GM06990 (cell line): ENCODE measurements around the gene CST1.
"Not testable (repeated sequence)": the region's sequence is repeated elsewhere in the genome, so short reads cannot be mapped to it uniquely, and the experiment has no call there.

Experiments used
- DNase-seq: peaks from one replicate; pipeline ENCODE4 v3.0.0-alpha.2; 2011; ENCODE audit not compliant: insufficient read length; ENCODE audit errors: extremely low read depth
- H3K27me3 ChIP-seq: replicated peaks from 2 replicates; pipeline ENCODE4 v1.6.0; 2011; ENCODE audit warnings: low read length; ENCODE audit not compliant: control insufficient read depth, insufficient read depth
- H3K36me3 ChIP-seq: 2 replicates; pipeline ENCODE4 v1.5.1; 2011; ENCODE audit warnings: low read length; ENCODE audit not compliant: control insufficient read depth, insufficient read depth
- H3K4me3 ChIP-seq: replicated peaks from 2 replicates; pipeline ENCODE4 v1.5.1; 2011; ENCODE audit warnings: low read depth, mild to moderate bottlenecking, control low read depth, low read length
- TF ChIP-seq, protein P1 (sequence below): IDR thresholded peaks from 2 replicates; pipeline ENCODE4 v1.5.1; 2011; ENCODE audit warnings: low read length, control low read depth, mild to moderate bottlenecking, inconsistent platforms; ENCODE audit not compliant: insufficient read depth, poor library complexity, severe bottlenecking

The CST1 gene

GRCh38 chr20:23763345-23763744 lies 12.6 kb upstream of the CST1 start:
- DNase-seq = no peak
- no peaks in the 10 kb centered on the region for H3K36me3 ChIP-seq
- H3K27me3 ChIP-seq = no peaks in the 10 kb centered on the region; the same call in 1 of the 2 replicates
- no peak overlapping the region for H3K4me3 ChIP-seq
- TF ChIP-seq, protein P1, sequence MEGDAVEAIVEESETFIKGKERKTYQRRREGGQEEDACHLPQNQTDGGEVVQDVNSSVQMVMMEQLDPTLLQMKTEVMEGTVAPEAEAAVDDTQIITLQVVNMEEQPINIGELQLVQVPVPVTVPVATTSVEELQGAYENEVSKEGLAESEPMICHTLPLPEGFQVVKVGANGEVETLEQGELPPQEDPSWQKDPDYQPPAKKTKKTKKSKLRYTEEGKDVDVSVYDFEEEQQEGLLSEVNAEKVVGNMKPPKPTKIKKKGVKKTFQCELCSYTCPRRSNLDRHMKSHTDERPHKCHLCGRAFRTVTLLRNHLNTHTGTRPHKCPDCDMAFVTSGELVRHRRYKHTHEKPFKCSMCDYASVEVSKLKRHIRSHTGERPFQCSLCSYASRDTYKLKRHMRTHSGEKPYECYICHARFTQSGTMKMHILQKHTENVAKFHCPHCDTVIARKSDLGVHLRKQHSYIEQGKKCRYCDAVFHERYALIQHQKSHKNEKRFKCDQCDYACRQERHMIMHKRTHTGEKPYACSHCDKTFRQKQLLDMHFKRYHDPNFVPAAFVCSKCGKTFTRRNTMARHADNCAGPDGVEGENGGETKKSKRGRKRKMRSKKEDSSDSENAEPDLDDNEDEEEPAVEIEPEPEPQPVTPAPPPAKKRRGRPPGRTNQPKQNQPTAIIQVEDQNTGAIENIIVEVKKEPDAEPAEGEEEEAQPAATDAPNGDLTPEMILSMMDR = no peak

- H3K4me3 ChIP-seq = no peak overlapping the region
- TF ChIP-seq, protein P1 = no peak
- no peaks in the 10 kb centered on the region; the same call in 1 of the 2 replicates for H3K27me3 ChIP-seq
- no peaks in the 10 kb centered on the region for H3K36me3 ChIP-seq
- DNase-seq = no peak
Observed at GRCh38 chr20:23759306-23759940, 8.7 kb upstream of the CST1 start.

DNA sequence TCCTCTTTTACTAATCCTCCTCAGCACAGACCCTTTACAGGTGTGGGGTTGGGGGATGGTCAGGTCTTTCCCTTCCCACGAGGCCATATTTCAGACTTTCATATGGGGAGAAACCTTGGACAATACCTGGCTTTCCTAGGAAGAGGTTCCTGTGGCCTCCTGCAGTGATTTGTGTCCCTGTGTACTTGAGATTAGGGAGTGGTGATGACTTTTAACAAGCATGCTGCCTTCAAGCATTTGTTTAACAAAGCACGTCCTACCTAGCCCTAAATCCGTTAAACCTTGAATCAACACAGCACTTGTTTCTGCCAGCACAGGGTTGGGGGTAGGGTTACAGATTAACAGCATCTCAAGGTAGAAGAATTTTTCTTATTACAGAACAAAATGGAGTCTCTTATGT lies 6.1 kb upstream of the CST1 start:
- H3K4me3 ChIP-seq, DNase-seq, H3K27me3 ChIP-seq: not testable (repeated sequence)

DNA sequence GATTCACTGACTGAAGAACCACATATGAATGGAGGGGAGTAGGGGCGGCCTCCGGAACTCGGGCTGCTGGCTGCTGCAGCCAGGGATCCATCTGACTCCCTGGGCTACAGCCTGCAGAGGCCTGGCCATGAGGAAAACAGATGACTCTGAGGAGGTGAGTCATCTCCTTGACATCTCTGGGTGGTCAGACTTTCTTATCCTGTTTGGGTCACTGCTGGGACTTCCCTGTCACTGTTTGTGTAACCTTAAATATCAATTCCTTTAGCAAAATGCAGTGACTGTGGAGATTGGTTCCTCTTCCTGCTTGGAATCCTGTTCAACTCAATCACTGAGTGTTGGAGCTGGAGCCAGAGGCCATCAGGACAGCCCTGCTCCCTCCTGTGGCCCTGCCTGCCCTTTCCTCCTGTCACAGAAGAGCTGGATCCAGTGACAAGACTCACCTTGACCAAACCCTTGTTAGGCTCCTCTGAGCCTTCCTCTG lies 4.4 kb upstream of the CST1 start:
- H3K36me3 ChIP-seq, H3K27me3 ChIP-seq, DNase-seq, H3K4me3 ChIP-seq: not testable (repeated sequence)

More for the DNA sequence above, 6.1 kb upstream of the CST1 start:
- H3K36me3 ChIP-seq = not testable (repeated sequence)

DNA sequence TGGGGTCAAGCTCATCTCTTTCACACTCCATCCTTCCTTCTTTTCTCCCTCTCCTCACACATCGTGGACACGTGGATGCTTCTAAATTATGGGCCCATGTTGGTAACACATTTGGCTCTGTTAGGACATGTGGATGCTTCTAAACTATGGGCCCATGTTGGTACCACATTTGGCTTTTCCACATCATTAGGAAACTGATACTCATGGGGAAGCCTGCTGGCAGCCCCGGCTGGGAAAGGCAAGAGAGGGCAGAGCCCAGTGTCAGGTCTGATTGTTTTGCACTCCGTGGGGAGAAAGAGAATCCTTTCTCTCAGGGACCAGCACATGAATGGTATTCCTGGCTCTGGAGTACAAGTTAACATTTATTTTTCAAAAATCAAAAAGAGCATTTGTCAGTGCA lies 4.0 kb upstream of the CST1 start:
- H3K36me3 ChIP-seq = no peaks in the 10 kb centered on the region
- no peaks in the 10 kb centered on the region; the same call in 1 of the 2 replicates for H3K27me3 ChIP-seq
- TF ChIP-seq, protein P1 = no peak
- no peak for DNase-seq
- H3K4me3 ChIP-seq = no peak overlapping the region

- no peaks in the 10 kb centered on the region for H3K36me3 ChIP-seq
- DNase-seq = no peak
- no peaks in the 10 kb centered on the region; the same call in 1 of the 2 replicates for H3K27me3 ChIP-seq
- TF ChIP-seq, protein P1 = no peak
- no peak overlapping the region for H3K4me3 ChIP-seq
Observed at GRCh38 chr20:23753589-23753988, 2.9 kb upstream of the CST1 start.

DNA sequence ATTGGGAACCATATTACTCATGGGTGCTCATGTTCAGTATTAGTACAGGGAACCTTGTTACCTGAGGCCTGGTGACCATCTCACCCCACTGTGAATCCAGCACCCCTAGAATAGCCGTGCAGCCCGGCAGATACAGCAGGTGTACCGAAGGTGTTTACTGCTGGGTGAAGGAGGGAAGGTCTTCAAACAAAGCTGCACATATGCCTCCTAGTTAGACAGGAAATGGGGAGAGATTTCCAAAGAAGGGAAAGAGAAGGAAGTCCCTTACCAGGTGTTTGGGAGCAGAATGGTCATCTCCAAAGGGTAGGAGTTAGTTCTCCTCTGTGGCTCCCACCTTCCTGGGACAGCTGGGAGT lies 2.4 kb upstream of the CST1 start:
- no peaks in the 10 kb centered on the region for H3K36me3 ChIP-seq
- TF ChIP-seq, protein P1 = no peak
- DNase-seq = no peak
- no peak overlapping the region for H3K4me3 ChIP-seq
- H3K27me3 ChIP-seq = no peaks in the 10 kb centered on the region; the same call in 1 of the 2 replicates
